EL (cell line): ENCODE measurements around the gene KPNA3.

Experiments
- DNase-seq: peaks from one replicate; pipeline ENCODE4 v3.0.0-alpha.2; 2016

The KPNA3 gene

DNA sequence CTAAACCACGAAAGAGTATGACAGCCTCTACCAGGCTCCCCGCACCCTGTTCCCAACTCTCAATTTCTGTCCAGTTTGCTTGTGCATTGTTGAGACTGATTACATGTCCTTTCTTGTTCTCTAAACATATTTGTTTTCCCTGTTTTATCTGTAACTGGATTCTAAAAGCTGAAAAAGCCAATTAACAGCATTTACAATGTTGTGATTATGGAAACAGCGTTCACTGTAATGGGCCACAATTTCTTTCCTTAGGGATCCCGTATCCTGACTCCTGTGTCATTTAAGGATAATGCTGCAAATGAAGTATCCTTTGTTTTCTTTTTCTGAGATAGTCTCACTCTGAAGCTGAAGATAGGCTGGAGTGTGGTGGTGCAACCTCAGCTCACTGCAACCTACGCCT lies 121.7 kb downstream of the KPNA3 start:
- DNase-seq: no peak

GRCh38 chr13:49669735-49670309 lies 122.7 kb downstream of the KPNA3 start:
- DNase-seq: peak; percentile 71

- peak; percentile 62 for DNase-seq
Measured at GRCh38 chr13:49667773-49668172, 124.7 kb downstream of the KPNA3 start.

GRCh38 chr13:49664606-49665005 lies 127.9 kb downstream of the KPNA3 start:
- no peak for DNase-seq

GRCh38 chr13:49657241-49657641 lies 135.2 kb downstream of the KPNA3 start:
- no peak for DNase-seq

DNA sequence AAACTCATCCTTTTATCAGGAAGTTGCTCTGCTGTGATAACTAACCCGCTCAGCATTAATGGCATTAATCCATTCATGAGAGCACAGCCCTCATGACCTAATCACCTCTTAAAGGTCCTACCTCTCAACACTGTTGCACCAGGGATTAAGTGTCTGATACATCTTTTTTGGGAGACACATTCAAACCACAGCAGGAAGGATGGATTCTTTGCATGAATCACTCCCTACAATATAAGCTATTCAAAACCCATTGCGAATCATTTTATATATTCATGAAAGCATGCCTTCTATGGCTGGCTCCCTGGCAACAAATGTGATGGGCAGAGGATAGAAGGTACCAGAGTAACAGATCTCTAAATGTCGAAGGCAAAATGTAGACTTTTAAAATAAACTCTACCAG lies 136.6 kb downstream of the KPNA3 start:
- peak; percentile 14 for DNase-seq

DNA sequence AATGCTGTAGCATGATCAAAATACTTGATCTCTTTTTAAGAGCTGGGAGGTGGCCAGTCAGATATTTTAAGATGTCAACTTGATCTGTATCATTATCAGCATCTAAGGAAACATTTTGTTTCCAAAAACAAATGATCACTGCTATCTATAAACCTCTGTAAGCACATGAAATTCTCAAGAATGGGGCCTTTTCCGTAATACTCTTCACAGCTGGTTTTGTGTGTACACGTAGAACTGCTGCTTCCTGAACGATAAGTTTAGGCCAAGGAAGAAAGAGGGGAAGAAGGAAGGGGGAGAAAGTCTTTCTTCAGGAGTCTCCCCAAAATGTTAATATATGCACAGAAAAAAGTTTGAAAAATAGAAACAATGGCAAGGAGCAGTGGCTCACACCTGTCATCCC lies 138.5 kb downstream of the KPNA3 start:
- DNase-seq: no peak

DNA sequence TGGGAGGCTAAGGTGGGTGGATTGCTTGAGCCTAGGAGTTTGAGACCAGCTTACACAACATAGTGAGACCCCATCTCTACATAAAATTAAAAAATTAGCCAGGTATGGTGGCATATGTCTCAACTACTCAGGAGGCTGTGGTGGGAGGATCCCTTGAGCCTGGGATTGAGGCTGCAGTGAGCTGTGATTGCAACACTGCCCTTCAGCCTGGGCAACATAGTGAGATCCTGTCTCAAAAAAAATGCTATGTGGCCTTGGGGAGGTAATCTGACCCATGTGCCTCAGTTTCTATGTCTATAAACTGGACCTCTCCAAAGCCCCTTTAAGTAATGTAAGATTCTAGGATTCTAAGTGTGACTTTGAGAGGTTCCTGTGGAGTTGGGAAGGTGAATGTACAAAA lies 139.0 kb downstream of the KPNA3 start:
- DNase-seq: no peak

- peak; percentile 54 for DNase-seq
Measured at GRCh38 chr13:49652355-49653305, 139.9 kb downstream of the KPNA3 start.

DNA sequence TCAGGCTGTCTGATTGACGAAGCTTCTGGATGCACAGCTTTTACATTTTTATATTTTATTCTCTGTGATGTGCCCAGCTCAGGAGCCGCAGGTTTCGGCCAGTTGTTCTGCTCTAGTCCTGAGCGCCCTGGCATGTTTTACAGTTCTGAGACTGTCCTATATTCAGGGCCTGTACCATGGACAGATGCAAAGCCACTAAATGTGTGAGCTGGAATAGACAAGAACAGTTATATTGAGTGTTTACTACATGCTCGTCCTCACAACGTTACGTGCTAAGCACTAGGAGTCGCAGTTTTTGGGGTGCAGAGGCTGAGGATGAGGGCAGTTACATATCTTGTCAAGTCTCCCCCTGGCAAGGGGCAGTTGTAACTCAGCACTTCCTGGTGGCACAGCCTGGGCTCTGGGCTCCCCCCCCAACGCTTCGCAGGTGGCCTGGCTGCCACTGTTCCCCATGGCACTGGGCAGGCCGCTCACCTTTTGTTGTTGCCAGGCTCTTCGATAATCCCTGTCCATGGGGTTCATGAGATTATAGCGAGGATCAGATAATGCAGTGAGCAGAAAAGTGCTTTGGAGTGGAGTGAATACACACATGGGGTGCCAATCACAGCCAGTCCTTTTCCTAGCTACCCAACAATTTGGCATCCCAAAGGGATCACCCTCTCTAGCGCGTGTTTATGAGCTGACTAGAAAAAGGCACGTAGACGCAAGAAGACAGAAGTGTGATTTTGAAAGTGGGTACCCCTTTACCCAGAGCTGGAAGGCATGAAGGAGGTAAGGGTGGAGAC lies 140.7 kb downstream of the KPNA3 start:
- DNase-seq: no peak

- DNase-seq: no peak
Measured at GRCh38 chr13:49649963-49650312, 142.5 kb downstream of the KPNA3 start.
